Nephron (organoid): ENCODE data around the gene SDC1.

Experiments
- H3K27ac Mint-ChIP-seq, 3 experiments: 2 replicates each; pipeline ENCODE4 v1.8.0; 2020; ENCODE audit warnings: mixed read lengths in 3 of 3, mild to moderate bottlenecking in 2 of 3, moderate library complexity in 1 of 3
- H3K27me3 Mint-ChIP-seq: 2 replicates; pipeline ENCODE4 v1.8.0; 2021; ENCODE audit warnings: low read depth, mild to moderate bottlenecking, moderate library complexity, mixed read lengths
- H3K36me3 Mint-ChIP-seq: 2 replicates; pipeline ENCODE4 v1.8.0; 2020; ENCODE audit warnings: low read depth, mixed read lengths
- H3K4me1 Mint-ChIP-seq: 2 replicates; pipeline ENCODE4 v1.8.0; 2020; ENCODE audit warnings: mixed read lengths
- H3K4me3 Mint-ChIP-seq, 3 experiments: 2 replicates each; pipeline ENCODE4 v1.8.0; 2020; ENCODE audit warnings: mild to moderate bottlenecking in 3 of 3, mixed read lengths in 3 of 3, moderate library complexity in 2 of 3
- H3K9me3 Mint-ChIP-seq: 2 replicates; pipeline ENCODE4 v1.8.0; 2020; ENCODE audit warnings: mixed read lengths
- CTCF ChIP-seq, 3 experiments: fragments of 200-600 bp; sonication (generic); IDR thresholded peaks; one replicate each; pipeline ENCODE4 v1.5.0; 2021; ENCODE audit warnings: antibody characterized with exemption in 3 of 3; ENCODE audit not compliant: unreplicated experiment in 3 of 3

The SDC1 gene

GRCh38 chr2:20213651-20214565 lies 11.0 kb downstream of the SDC1 start:
- H3K4me1 Mint-ChIP-seq: peaks cover 15% of the 10 kb centered on the region
- no peak overlapping the region for H3K4me3 Mint-ChIP-seq
- no peak for TF ChIP-seq CTCF (IDR thresholded peaks at IDR 0.05; ENCODE audit: unreplicated experiment in 3 of 3)
- peak overlapping the region; percentile 36 to 70 (median 63) for H3K27ac Mint-ChIP-seq
- peaks cover 5% of the 10 kb centered on the region for H3K36me3 Mint-ChIP-seq
- H3K9me3 Mint-ChIP-seq: no peaks in the 10 kb centered on the region
- H3K27me3 Mint-ChIP-seq: peaks cover 8% of the 10 kb centered on the region

- no peak for TF ChIP-seq CTCF (IDR thresholded peaks at IDR 0.05; ENCODE audit: unreplicated experiment in 3 of 3)
- Mint-ChIP-seq H3K4me1 (peaks cover 11% of the 10 kb centered on the region), H3K27me3 (peaks cover 3% of the 10 kb centered on the region), H3K9me3 (no peaks in the 10 kb centered on the region), H3K4me3 (no peak overlapping the region), H3K27ac (peak overlapping the region; percentile 63 to 81 (median 70)), H3K36me3 (no peaks in the 10 kb centered on the region)
Measured at GRCh38 chr2:20212871-20213503, 11.9 kb downstream of the SDC1 start.

- Mint-ChIP-seq H3K27ac (peak overlapping the region; percentile 56 to 81 (median 63)), H3K36me3 (peaks cover 3% of the 10 kb centered on the region), H3K9me3 (no peaks in the 10 kb centered on the region), H3K4me3 (peak overlapping the region in 2 of 3 experiments; percentile 28 to 42), H3K27me3 (peaks cover 3% of the 10 kb centered on the region), H3K4me1 (peaks cover 11% of the 10 kb centered on the region)
- no peak for TF ChIP-seq CTCF (IDR thresholded peaks at IDR 0.05; ENCODE audit: unreplicated experiment in 3 of 3)
Measured at GRCh38 chr2:20212459-20212870, 12.5 kb downstream of the SDC1 start.

- TF ChIP-seq CTCF (IDR thresholded peaks at IDR 0.05; ENCODE audit: unreplicated experiment in 3 of 3): no peak
- peaks cover 11% of the 10 kb centered on the region for H3K4me1 Mint-ChIP-seq
- H3K9me3 Mint-ChIP-seq: no peaks in the 10 kb centered on the region
Measured at GRCh38 chr2:20211860-20212458, 13.0 kb downstream of the SDC1 start.

GRCh38 chr2:20211420-20211819 lies 13.5 kb downstream of the SDC1 start:
- Mint-ChIP-seq H3K9me3 (no peaks in the 10 kb centered on the region), H3K4me3 (no peak overlapping the region), H3K36me3 (peaks cover 3% of the 10 kb centered on the region), H3K4me1 (peaks cover 11% of the 10 kb centered on the region), H3K27ac (peak overlapping the region; percentile 33 to 45 (median 43)), H3K27me3 (peaks cover 3% of the 10 kb centered on the region)
- TF ChIP-seq CTCF (IDR thresholded peaks at IDR 0.05; ENCODE audit: unreplicated experiment in 3 of 3): no peak

More at GRCh38 chr2:20211860-20212458, 13.0 kb downstream of the SDC1 start:
- Mint-ChIP-seq H3K27me3 (peaks cover 3% of the 10 kb centered on the region), H3K27ac (peak overlapping the region; percentile 56 to 81 (median 63)), H3K36me3 (peaks cover 3% of the 10 kb centered on the region), H3K4me3 (peak overlapping the region in 1 of 3 experiments; percentile 22)
